Suppressor macrophage treated with lipopolysaccharide for 4 hours (primary cell): ENCODE measurements around the gene AWAT1.
"Not testable (repeated sequence)": the region's sequence is repeated elsewhere in the genome, so short reads cannot be mapped to it uniquely, and the experiment has no call there.

ENCODE experiments used
- DNase-seq: peaks from one replicate; pipeline ENCODE4 v3.0.0-alpha.2; 2020

AWAT1 gene

GRCh38 chrX:70234355-70234754 lies at the start of gene AWAT1:
Gene AWAT1 (plus strand): TSS chrX:70234655. CDS start chrX:70234696, 41 bp downstream.
- DNase-seq: no peak

- DNase-seq: no peak
Measured at GRCh38 chrX:70190225-70190624, 44.2 kb upstream of the AWAT1 start.

- DNase-seq: peak; percentile 36
Measured at GRCh38 chrX:70196961-70197720, 37.3 kb upstream of the AWAT1 start.

GRCh38 chrX:70201732-70202131 lies 32.7 kb upstream of the AWAT1 start:
- DNase-seq: no peak

GRCh38 chrX:70208479-70208878 lies 26.0 kb upstream of the AWAT1 start:
- DNase-seq: no peak

GRCh38 chrX:70209570-70209969 lies 24.9 kb upstream of the AWAT1 start:
- not testable (repeated sequence) for DNase-seq

- no peak for DNase-seq
Measured at GRCh38 chrX:70219938-70220764, 14.3 kb upstream of the AWAT1 start.

- DNase-seq: no peak
Measured at GRCh38 chrX:70226048-70226447, 8.4 kb upstream of the AWAT1 start.

- no peak for DNase-seq
Measured at GRCh38 chrX:70226687-70227086, 7.8 kb upstream of the AWAT1 start.

GRCh38 chrX:70231666-70232065 lies 2.8 kb upstream of the AWAT1 start:
- no peak for DNase-seq

GRCh38 chrX:70240751-70241150 lies 6.3 kb downstream of the AWAT1 start:
- no peak for DNase-seq

GRCh38 chrX:70241501-70241900 lies 7.0 kb downstream of the AWAT1 start:
- DNase-seq: no peak

- not testable (repeated sequence) for DNase-seq
Measured at GRCh38 chrX:70243601-70244000, 9.1 kb downstream of the AWAT1 start.

- DNase-seq: no peak
Measured at GRCh38 chrX:70244881-70245280, 10.4 kb downstream of the AWAT1 start.

- no peak for DNase-seq
Measured at GRCh38 chrX:70247252-70247651, 12.8 kb downstream of the AWAT1 start.

GRCh38 chrX:70252491-70252890 lies 18.0 kb downstream of the AWAT1 start:
- no peak for DNase-seq

- no peak for DNase-seq
Measured at GRCh38 chrX:70253377-70254062, 19.1 kb downstream of the AWAT1 start.

GRCh38 chrX:70254063-70254400 lies 19.6 kb downstream of the AWAT1 start:
- no peak for DNase-seq

- DNase-seq: no peak
Measured at GRCh38 chrX:70254909-70255308, 20.5 kb downstream of the AWAT1 start.

- DNase-seq: no peak
Measured at GRCh38 chrX:70255452-70255851, 21.0 kb downstream of the AWAT1 start.

GRCh38 chrX:70257423-70258288 lies 23.2 kb downstream of the AWAT1 start:
- DNase-seq: no peak

- DNase-seq: no peak
Measured at GRCh38 chrX:70260104-70260503, 25.6 kb downstream of the AWAT1 start, which contains the start of gene P2RY4. Gene P2RY4 (minus strand): TSS chrX:70260204. CDS start chrX:70259624, 580 bp downstream.
